GM21367 (cell line): ENCODE results near the gene ADAM23.
A peak's percentile ranks its signal among the peaks of the same experiment; 100 is the strongest.

Experiments
- ATAC-seq: cut with Tn5 transposase; IDR thresholded peaks from one replicate; pipeline ENCODE4 v1.9.1; 2021; ENCODE audit not compliant: unreplicated experiment

The ADAM23 gene

DNA sequence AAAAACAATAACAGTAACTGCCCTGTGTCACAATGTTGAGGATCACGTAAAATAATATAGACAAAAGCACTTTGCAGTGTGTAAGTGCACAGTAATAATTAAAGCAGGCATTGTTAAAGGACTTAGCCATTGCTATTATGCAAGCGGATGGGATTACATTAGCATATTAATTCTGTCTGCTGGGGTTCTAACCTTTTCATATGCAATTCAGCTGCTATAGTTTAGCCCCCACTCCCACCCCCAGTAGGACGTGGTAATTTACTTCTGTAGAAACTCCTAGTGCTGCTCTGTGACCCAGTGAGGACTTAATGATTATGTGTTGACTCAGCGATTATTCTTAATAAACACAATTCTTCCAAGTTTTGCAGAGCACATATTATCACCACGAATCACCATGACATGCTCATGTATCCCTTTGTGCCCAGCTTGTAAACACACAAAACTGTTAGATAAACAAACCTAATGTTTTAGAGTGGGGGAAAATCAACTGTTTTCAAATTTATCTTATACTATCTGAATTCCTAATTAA lies 5.1 kb upstream of the ADAM23 start:
- no peak for ATAC-seq

DNA sequence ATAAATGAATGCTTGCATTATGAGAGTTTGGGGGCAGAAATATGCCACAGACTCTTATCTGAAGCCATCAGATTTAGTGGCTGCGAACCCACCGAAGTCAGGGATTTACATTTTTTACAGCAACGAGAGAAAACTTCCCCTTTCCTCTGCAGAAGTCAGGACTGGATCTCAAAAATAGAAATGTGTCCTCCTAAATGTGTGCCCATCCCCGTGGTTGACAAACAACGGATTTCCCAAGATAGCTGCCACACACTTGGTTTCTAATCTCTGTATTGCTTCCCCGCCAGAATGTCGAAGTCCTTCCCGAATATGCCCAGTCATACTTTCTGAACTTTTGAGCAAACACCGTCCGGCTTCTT lies 879 bp upstream of the ADAM23 start:
- ATAC-seq = no peak

DNA sequence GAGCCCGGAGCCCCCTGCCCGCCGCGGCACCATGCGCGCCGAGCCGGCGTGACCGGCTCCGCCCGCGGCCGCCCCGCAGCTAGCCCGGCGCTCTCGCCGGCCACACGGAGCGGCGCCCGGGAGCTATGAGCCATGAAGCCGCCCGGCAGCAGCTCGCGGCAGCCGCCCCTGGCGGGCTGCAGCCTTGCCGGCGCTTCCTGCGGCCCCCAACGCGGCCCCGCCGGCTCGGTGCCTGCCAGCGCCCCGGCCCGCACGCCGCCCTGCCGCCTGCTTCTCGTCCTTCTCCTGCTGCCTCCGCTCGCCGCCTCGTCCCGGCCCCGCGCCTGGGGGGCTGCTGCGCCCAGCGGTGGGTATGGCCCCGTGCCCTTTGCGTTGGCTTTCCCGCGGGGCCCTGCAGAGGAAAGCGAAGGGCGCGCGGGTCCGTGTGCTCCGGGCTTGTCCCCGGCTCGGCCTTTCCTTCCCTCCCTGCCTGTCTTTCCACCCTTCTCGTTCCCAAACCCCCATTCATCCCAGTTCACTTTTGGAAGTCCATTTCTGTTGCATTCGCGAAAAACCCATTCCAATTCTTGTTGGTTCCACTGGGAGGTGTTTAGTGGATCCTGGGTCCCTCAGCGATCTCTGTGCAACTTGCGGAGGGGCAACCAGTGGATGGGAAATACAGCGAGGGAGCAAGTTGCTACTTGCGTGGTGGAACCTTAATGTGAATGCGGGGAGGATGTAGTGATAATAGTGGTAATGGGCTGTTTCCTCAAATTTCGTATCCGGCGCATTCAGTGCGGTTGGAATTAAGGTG lies 599 bp downstream of the ADAM23 start:
- ATAC-seq = peak; percentile 56

DNA sequence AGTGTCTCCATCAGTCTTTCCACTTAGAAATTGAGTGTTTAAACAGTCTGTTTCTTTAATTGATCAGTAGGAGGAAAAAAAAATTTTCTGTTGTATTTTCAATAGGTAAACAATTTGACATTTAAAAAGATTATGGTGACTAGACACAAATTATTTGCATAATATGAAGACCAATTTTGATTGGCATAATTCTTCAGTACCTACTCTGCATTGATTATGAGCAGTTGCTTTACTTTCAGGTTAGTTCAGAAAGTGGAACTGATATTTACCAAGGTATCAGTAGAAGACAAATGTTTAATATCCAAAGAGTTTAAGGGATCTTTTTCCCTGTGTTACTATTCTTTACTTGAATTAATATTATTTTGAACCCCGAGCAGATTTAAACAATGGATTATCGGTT lies 2.6 kb downstream of the ADAM23 start:
- no peak for ATAC-seq

DNA sequence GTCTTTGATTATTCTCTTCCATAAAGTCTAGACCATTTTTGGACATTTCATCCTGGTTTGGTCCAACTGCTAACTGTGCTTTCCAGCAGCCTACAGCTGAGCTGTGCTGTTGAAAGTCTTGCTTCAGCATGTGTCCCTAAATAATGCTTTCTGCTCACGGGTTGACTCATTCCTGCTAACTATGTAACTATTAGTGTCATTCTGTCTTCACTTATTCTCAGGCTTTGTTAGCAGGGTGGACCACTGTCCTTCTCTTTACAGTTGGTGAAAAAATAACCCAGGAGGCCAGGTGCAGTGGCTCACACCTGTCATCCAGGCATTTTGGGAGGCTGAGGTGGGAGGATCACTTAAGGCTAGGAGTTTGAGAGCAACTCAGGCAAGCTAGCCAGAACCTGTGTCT lies 8.9 kb downstream of the ADAM23 start:
- no peak for ATAC-seq

DNA sequence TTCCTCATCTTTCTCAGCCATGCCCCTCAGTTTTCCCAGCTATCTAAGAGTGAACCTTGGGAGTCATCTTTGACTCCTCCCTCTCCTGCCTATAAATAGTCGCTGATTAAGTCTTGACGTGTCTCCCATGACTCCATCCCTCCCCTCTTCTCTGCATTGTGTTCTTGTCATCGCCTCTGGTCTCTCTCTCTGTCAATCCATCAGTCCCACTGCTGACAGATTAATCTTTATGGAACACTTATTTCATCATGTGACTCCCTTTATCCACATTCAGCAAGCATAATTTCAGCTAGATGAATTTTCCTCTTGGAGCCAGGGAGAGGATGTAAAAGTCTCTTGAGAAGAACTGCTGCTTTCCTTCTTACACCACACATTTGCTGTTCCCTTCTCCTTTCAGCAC lies 9.4 kb downstream of the ADAM23 start:
- ATAC-seq = no peak

DNA sequence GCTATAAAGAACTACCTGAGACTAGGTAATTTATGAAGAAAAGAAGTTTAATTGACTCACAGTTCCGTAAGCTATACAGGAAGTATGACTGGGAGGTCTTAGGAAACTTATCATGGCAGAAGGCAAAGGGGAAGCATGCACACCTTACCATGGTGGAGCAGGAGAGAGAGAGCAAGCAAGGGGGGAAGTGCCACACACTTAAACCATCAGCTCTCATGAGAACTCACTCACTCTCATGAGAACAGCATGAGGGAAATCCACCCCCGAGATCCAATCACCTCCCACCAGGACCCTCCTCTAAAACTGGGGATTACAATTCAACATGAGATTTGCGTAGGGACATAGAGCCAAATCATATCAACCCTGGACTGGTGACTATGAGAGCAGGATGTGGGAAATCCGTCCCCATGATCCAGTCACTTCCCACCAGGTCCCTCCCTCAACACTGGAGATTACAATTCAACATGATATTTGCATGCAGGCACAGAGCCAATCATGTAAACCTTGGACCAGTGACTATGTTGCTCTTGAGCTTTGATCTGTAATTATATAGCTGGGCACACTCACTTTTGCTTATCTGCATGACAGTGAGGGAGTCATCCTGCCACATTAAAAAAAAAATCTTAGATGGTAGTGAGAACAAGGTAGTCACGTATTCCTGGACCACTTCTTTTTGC lies 12.9 kb downstream of the ADAM23 start:
- no peak for ATAC-seq

DNA sequence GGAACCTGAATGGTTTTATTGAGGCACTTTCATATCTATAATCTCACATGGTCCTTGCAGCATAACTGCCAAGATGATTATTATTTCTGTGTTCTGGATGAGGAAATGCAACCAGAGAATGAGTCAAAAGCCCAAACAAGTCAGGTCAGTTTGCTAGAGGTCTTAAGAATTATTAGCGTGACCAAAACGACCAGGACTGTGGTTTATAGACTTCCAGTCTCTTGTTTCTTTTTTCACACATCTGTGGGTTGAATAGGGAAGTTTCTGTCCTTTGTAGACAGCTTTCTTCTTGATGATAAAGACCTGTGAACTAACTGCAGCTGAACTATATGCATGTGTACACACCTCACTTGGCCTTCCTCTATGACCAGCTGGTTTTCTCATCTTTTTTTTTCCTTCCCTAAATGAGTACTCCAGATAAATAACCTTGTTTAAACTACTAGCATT lies 13.9 kb downstream of the ADAM23 start:
- peak; percentile 96 for ATAC-seq

DNA sequence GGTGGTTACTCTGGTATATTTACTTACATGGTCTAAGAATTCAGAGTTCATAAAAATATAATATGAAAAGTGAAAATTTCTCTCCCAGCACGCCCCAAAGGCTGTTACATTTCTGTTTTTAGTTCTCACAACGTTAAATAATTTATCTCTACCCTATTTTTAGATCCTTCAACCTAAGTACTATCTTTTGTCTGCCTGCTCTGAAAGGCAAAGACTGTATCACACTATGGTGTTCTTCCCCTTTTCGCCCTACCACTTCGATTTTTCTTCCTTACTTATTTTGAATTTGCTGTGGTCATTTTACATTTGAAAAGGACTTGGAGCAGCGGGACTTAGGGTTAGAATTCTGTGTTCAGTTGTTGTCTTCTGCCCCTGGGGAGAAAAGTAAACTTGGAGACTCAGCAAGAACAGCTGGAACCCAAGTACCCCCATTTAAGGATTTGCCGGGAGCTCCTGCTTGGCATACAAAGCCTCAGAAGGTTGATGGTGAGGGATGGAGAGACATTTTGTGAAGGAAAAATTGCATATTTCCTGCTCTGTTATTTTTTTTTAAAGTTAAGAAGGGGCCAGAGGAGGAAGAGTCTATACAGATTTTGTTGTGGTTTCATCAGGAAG lies 19.0 kb downstream of the ADAM23 start:
- no peak for ATAC-seq

DNA sequence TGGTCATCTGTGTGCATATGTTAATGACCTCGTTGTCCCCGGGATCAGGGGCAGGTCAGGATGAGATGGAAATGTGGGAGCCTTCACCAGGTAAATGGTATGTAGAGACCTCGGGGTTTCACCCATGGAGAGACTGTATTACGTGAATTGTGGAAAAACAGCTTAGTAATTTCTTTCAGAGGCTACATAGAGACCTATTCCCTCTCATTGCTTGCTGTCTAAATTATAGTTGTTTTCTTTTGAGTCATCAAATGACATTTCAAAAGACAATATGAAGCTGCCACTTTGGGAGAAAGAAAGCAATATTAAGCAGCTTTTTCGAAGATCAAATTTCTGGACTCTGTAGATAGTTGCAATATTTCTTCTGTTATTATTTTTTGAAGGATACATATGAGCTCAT lies 20.4 kb downstream of the ADAM23 start:
- ATAC-seq = no peak

DNA sequence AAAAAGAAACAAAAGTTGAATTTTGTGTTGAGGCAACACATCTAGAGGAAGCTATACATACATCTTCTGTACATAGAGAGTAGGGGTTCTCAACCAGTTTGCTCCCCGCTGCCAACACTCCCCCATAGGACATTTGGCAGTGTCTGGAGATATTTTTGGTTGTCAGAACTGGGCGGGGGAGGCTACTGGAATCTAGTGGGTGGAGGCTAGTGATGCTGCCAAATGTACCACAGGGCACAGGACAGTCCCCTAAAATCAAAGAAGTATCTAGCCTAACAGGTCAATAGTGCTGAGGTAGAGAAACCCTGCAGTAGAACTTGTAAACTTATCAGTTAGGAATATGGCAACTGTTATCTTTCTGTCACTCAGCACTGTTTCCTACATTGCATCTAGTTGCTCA lies 21.3 kb downstream of the ADAM23 start:
- no peak for ATAC-seq

DNA sequence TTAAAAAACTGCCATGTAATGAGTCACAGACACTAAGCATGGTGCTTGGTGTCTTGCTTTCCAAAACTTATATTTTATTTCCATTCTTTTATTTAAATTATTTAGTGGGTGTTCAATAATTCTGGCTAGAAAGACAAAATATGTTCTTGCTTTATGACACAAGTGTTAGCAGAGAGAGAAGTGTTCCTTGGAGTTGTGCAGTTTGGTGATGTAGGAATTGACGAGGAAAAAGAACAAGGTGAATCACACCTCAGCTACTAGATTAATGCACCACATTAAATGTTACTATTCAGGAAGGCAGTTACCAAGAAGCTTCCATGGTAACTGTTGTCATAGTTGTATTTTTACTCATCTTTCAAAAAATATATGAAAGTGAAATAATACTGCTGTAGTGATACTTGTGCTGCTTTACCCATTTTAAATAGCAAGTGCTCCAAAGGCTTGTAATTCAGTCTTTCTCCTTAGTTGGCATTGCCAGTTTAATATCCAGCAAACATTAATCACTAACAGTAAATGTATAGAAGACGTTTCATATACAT lies 28.3 kb downstream of the ADAM23 start:
- ATAC-seq = no peak

DNA sequence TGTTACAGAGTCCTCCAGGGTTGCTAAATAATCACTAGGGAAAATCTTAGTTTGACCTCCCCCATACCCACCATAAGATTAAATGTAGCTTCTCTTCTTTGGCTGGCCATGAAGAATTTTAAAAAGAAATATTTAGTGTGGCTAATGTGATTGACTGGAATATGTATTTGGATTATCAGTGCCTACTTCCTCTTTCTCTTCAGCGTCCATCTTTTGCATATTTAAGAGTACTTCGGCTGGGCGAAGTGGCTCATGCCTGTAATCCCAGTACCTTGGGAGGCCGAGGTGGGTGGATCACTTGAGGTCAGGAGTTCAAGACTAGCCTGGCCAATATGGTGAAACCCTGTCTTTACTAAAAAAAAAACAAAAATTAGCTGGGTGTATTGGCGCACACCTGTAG lies 28.8 kb downstream of the ADAM23 start:
- no peak for ATAC-seq

DNA sequence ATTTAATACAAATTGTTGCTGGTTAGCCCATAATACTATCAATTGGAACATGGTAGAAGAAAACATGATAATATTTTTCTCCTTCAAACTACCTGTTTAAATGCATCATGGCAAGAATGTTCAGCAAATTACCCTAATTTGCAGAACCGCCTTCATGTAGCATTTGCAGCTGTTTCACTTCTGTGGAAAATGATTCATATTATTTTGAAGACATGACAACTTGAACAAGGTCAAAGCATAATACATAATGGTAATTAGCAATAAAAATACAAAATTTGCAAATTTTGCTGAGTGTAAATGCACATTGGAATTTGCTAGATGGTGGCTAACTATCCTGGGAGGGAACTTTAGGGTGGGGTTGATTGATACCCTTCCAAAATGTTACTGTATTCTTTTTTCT lies 30.8 kb downstream of the ADAM23 start:
- no peak for ATAC-seq

DNA sequence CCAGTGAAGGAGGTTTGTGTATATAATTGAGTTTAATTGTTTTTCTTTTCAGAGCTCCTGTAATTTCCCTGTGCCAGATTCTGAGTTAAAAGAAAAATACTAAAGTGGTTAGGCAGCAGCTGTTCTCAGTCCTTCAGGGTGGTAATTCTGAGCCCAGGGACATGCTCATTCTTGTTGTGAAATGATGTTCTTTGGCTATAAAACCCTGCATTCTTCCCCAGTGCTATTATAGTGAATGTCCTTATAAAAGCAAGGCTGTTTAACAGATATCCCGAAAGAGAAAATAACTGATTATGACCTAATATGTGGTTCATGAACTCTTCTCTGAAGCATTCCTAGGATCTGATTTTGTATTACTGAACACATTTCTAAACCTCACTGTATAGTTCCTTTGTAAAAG lies 34.0 kb downstream of the ADAM23 start:
- ATAC-seq = no peak

DNA sequence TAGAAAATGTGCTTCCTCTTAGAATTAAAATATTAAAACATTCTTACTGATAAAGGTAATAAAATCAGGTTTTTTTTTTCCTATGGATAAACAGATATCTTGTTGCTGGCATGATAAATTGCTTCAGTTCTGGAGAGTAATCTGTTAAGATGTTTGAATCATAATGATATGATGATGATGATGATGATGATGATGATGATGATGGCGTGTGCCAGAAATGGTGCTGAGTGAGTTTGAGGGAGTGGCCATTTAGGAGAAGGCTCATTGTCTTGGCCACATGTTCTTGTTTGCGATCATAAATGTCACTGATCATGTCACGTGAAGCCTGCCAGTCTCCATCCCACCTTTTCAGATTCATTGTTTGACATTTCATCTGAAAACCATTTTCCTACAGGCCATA lies 35.0 kb downstream of the ADAM23 start:
- no peak for ATAC-seq

DNA sequence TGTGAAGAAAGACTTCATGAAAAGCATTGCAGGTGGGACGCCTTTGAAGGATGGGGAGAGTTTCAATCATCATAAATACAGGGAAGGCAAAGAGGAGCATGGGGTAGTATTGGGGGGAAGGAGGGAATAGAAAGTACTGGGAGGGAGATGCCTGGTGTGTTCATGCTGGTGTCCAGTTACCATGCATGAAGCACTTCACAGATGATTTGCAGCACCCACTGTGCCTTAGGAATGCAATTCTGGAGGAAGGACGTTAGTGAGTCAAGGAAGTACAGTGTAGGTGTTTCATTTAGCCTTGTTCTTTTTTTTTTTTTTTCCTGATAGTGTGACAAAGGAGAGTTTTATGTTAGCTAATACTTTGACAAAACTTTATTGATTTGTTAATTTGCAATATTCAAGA lies 36.8 kb downstream of the ADAM23 start:
- ATAC-seq = no peak

DNA sequence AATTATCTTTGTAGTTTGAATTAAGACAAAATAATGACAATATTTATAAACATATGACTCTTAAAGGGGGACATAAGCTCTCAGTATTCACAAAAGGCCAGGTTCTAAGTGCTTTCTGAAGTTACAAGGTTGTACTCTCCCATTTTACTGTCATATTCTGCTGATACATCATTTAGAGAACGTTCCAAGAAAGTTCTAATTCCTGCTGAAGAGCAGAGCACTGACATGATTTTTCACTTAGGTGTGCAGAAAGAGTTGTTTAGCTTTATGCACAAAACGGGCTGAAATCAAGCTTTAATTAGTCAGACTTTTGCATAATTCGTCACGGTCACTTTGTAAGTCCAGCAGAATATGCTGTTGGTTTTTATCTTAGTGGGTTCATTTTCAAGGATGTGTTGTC lies 37.3 kb downstream of the ADAM23 start:
- no peak for ATAC-seq

DNA sequence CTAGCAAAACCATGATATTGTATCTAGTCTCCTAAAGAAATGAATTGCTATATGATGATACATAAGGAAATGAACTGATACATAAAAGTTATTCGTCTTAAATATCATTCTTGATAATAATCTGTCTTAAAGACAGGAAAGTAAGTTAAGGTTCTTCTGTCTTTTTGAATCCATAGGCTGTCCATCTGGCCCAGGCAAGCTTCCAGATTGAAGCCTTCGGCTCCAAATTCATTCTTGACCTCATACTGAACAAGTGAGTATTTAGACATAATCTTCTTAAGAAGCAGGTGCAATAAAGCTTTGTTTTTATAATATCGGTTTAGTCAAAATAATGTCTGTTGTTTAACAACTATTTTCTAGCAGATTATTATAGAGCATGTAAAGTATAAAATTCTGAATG lies 37.7 kb downstream of the ADAM23 start:
- ATAC-seq = no peak

DNA sequence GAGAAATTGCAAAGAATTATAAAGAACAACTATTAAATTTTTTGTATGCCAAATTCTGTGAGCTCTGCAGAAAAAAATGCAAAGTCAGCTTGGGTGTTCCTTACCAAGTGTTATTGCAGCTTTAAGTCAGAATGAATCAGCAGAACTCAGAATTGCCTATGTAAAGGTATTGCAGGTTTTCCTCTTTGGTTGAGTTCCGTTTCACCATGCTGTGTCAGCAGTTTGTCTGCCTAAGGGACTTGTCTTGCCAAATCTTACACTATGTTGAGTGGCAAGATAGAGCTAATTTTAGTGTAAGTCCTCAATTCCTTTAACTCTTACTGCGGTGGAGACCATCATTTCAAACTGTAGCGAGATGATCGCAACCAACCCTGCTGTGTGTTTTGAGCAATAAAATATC lies 38.8 kb downstream of the ADAM23 start:
- no peak for ATAC-seq

DNA sequence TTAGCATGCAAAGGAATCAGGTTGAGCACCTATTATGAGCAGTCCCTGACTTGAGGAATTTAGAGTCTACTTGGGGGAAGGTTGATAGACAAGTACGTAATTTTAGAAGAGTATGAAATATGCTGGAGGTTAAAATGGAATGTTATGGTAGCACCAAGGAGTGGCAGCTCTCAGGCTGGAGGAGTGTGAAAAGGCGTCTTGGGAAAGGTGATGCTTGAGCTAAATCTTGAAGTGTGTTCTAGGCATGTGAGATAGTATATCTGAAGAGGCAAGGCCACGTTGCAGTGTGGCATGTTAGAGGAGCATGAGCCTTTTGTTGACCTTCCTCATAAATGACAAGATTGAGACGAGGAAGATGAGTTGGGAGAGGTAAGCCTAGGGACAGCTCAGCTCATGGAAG lies 39.3 kb downstream of the ADAM23 start:
- ATAC-seq = no peak

DNA sequence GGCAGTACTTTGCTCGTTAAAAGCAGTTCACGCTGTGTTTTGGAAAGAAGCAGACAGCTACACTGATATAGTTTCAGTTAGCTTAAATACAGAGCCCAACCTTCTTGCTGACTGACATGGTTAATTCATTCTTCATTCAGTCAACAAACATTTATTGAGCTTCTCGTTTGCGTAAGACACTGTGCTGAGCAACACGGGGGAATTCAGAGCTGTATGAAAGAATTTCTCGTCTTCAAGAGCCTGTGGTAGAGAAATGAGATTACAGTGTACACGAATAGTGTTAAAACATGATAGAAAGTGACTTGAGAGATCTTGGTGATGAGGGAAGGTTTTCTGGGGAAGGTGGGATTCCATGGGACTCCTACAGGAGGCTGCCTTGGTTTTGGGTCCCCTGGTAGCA lies 44.7 kb downstream of the ADAM23 start:
- no peak for ATAC-seq
